MV-4-11 (cell line): ENCODE data around the gene TTC5.
"Not testable (repeated sequence)": the region's sequence is repeated elsewhere in the genome, so short reads cannot be mapped to it uniquely, and the experiment has no call there.

Experiments
- DNase-seq: peaks from one replicate; lab custom pipeline; 2025; lab: John Stamatoyannopoulos, UW

TTC5 gene, protein sequence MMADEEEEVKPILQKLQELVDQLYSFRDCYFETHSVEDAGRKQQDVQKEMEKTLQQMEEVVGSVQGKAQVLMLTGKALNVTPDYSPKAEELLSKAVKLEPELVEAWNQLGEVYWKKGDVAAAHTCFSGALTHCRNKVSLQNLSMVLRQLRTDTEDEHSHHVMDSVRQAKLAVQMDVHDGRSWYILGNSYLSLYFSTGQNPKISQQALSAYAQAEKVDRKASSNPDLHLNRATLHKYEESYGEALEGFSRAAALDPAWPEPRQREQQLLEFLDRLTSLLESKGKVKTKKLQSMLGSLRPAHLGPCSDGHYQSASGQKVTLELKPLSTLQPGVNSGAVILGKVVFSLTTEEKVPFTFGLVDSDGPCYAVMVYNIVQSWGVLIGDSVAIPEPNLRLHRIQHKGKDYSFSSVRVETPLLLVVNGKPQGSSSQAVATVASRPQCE

DNA sequence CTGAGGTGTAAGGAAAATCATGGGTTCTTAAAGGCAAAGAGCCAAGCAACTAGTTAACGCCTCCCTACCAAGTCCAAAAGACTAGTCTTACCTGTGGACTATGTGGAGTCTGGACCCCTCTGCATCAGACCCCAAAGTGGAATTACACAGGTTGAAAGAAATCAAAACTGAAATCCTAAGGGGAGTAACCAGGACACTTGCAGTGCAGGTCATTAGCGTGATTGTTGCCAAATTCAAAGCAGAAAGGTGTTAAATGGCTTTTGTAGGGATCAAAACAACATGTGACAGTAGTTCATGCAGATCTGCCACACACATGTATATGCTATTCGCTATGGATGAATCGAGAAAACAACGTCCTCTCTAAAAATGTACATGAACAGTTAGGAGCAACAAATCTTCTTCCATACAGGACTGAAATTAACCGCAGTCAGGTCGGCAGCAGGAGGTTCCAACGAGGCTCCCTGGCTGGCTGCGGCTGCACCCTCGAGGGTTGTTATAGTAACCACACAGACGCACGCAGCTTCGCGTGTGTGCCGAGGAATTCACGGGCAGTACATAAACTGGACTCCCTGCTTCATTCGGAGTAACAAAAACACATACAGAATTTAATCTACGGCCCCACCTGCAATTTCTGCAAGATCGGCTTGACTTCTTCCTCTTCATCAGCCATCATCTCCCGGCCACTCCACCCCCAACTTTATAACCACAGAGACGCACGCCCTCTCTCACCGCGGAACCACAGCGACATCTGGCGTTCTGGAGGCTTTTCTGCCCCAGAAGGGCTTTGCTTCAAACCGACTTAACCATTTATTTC lies at the start of gene TTC5:
Gene TTC5 (minus strand): TSS at position 687 of the 814 bp plus-strand sequence. CDS start 14 bp downstream, at position 673.
- DNase-seq: peak; percentile 84

DNA sequence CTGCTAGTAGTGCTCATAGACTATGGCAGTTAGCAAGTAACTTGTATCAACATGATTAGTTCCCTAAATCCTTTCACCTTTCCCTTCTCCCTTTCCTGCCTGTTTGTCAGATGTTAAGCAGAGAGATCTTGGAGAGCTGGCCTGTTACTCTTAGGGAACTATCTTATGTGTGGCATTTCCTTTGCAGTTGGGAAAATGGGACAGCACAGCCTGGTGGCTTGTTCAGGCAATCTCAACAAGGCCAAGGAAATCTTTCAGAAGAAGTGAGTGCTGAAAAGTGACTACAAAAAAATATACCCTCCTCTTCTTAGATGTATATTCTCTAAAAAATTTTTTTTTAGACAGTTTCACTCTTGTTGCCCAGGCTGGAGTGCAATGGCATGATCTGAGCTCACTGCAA lies 45.1 kb upstream of the TTC5 start:
- peak; percentile 10 for DNase-seq

DNA sequence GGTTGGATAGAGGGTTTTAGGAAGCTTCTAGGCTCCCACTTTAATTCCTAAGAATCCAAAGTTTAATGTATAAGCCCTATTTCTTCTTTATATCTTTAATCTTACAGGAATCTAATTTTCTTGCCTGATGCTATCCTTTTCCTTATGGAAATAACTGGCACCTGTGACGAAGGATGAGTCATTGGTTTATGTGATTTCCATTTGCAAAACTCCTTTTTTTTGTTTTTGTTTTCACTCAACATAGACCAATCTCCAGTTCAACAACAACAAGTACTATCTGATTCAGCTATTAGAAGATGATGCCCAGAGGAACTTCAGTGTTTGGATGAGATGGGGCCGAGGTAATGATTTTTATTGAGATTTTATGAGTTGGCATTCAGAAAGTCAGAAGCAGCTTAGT lies 44.5 kb upstream of the TTC5 start:
- DNase-seq: no peak

DNA sequence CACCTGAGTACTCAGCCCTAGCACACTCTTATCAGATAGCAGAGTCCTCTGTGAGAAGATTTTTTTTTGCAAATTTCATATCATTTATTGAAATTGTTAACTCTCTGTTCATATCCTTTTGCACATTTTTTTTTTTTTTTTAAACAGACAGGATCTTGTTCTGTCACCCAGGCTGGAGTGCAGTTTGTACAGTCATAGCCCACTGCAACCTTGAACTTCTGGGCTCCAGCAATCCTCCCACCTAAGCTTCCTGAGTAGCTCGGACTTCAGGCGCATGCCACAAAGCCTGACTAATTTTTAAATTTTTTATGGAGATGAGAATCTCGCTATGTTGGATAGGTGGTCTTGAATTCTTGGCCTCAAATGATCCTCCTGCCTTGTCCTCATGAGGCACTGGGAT lies 42.0 kb upstream of the TTC5 start:
- DNase-seq: no peak

DNA sequence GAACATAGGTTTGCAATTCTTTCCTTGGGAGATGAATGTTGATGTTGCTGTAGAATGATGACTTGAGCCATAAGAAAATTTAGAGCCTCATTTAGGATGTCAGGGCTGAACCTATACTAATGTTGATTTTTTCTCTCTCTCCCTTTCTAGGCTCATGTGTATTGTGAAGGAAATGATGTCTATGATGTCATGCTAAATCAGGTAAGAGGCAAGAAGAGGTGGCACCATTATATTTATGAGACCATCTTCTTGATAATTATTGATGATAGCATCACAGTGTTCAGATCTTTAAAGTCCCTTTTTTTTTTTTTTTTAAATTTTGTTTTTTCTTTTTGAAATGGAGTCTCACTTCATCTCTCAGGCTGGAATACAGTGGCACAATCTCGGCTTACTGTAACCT lies 41.0 kb upstream of the TTC5 start:
- no peak for DNase-seq

DNA sequence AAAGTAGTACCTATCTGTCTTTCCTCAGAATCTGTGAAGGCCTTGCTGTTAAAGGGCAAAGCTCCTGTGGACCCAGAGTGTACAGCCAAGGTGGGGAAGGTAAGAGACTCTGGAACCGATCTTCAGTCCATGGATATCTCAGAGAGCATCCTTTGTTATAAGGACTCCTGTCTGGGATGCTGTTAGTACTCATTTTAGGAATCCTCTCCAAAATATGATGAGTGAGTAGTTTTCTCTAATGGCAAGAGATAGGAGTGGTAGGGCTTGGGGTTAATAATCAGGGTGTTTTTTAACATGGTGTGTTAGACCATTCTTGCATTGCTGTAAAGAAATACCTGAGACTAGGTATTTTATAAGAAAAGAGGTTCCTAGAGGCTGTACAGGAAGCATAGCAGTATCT lies 39.6 kb upstream of the TTC5 start:
- DNase-seq: no peak

DNA sequence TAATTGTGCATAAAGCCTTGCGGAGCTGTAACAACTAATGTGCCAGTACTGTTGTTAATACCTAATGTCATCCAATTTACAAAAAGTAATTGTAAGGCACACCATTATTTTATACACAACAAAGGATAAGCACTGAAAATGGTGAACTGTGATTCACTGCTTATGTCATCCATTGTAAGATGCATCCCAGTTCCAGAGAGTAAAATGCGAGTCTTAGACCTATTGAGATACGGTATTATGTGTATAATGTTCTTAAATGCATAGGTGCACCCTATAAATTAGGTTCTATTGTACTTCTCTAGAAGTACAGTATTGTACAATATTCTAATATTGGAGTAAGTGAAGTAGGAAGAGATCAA lies 38.1 kb upstream of the TTC5 start:
- peak; percentile 47 for DNase-seq

DNA sequence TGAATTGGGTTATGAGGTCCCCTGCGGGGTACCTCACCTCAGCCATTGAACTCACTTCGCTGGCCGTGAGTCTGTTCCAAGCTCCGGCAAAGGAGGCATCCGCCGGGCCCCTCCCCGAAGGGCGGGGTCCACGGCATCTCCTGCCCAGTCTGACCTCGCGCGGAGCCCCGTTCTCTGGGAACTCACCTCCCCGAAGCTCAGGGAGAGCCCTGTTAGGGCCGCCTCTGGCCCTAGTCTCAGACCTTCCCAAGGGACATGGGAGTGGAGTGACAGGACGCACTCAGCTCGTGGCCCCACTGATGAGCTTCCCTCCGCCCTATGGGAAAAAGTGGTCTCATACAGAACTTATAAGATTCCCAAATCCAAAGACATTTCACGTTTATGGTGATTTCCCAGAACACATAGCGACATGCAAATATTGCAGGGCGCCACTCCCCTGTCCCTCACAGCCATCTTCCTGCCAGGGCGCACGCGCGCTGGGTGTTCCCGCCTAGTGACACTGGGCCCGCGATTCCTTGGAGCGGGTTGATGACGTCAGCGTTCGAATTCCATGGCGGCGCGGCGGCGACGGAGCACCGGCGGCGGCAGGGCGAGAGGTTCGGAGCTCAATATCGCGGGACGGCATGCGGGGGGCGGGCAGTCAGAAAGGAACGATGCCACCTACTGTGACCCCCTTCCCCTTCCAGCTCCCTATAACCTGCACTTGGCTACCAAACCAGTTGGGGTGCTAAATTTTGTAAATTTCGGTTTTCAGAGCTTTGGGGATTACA lies 37.5 kb upstream of the TTC5 start, which contains the start of gene PARP2:
Gene PARP2 (plus strand): TSS at position 544 of the 770 bp plus-strand sequence. CDS start 7 bp downstream, at position 551.
- peak; percentile 100 for DNase-seq

DNA sequence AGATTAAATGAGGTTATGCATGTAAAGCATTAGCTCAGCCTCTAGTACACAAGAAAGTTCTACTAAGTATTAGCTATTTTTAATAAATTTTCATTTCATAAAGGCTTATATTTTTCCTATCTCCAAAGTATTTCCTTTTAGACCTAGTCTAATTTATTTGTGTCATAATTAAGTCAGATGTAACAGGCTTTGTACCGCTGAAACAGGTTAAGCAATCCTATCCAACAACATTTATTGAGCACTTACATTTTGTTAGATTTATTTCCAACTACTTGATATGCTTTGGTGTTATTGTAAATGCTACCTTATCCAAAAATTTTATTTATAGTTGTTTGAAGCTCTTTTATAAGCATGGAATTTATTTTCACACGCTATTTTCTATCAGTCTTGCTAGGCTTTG lies 35.9 kb upstream of the TTC5 start:
- DNase-seq: no peak

DNA sequence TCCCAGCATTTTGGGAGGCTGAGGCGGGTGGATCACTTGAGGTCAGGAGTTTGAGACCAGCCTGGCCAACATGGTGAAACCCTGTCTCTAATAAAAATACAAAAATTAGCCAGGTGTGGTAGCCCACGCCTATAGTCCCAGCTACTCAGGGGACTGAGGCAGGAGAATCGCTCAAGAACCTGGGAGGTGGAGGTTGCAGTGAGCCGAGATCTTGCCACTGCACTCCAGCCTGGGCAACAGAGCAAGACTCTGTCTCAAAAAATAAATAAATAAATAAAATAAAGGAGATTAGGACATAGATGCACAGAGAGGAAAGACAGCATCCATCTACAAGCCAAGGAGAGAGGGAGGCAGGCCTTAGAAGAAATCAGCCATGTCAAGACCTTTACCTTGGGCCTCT lies 35.3 kb upstream of the TTC5 start:
- DNase-seq: not testable (repeated sequence)

DNA sequence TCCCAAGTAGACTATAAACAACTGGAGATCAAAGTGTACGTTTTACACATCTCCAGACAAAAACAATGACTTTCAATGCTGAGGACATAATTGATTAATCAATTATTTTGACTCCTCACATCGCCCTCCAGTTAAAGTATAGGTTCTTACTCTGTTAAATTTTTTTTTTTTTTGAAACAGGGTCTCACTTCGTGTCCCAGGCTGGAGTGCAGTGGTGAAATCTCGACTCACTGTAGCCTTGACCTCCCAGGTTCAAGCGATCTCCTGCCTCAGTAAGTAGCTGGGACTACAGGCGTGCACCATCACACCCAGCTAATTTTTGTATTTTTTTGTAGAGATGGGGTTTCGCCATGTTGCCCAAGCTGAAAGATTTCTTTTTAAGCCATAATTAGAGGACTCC lies 28.3 kb upstream of the TTC5 start:
- no peak for DNase-seq

DNA sequence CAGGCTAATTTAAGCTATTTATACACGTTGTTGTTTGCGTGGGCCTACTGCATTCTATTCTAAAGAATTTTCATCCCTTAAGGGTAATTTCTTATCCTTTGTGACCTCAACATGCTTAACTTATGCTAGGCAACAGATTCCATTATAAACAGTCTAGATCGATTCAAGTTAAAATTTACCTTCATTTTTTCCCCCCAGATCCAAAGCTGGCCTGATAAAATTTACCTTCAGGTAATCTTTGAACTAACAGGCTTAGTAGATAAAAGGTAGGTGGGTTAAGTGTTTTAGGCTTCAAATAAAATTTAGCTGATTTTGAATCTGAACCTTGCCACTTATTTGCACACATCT lies 27.7 kb upstream of the TTC5 start:
- no peak for DNase-seq

DNA sequence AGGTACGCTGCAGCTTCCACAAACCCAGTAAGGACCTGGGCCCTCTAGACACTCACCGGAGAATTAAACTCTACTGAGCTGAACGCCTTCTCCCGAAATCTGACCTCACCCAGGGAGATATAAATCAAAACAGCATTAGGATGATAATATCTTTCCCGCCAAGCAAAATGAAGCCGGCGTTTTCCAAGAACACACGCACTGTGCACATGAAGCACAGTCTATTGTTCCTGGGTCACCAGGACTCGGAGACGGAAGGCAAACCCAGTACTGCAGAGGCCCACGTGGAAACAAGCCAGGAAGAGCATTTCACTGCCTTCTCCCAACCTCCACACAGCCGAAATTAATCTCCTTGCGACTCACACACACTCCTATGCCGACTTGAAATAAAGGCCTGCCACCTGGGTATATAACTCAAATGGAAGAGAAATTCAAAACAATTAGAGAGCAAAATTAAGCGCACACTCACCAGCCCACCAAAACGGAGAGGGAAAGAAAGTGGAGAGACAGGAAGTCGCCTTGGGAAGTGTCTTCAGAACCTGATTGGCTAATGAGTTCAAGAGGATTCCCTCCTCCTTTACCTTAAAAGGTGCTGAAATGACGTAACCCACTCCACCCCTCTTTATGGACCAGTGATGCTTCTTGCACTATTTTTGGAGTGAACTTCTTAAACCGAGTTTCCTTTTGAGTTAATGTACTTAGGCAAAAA lies 27.2 kb upstream of the TTC5 start, which contains the start of gene CCNB1IP1:
Gene CCNB1IP1 (minus strand): TSS at position 492 of the 706 bp plus-strand sequence. CDS start 16,756 bp downstream, outside the sequence.
- DNase-seq: peak; percentile 95

DNA sequence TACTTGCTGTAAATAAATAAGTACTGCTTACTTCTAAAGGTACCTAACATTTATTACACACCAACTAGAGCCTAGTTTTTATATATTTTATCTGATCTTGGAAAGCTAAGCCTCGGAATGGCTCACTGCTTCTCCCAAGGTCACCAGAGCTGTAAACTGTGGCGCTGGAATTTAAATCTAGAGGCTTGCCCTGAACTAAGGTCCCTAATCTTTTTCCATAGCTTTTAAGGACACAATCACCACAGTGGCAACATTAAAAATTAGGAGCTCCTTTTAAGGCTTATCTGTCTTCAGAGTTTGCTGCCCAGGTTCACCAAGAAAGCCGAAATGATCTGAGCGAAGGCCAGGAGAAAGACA lies 26.7 kb upstream of the TTC5 start:
- no peak for DNase-seq

DNA sequence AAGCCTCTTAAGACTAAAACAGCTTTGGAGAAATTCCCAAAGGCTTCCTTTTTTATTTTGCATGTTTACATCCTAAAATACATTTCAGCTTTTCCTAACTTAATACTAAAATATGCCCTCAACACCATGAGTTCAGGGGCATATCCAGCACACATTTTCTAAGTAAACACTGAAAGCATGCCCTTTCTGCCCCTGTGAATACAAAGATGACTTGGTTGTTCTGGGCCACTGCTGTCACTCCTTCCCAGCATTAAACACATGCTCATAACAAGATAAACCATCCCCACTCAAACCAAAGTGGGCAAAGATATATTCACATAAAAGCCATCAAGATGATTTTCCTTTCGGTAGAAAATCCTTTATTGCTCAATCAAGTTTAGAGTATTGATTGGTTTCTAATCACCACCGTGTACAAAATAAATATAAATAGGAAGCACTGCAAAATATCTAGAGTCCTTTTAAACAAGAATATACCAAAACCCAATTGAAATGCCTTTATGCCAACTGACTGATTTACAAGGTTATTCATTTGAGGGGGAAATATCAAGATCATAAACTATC lies 25.4 kb upstream of the TTC5 start:
- DNase-seq: no peak

DNA sequence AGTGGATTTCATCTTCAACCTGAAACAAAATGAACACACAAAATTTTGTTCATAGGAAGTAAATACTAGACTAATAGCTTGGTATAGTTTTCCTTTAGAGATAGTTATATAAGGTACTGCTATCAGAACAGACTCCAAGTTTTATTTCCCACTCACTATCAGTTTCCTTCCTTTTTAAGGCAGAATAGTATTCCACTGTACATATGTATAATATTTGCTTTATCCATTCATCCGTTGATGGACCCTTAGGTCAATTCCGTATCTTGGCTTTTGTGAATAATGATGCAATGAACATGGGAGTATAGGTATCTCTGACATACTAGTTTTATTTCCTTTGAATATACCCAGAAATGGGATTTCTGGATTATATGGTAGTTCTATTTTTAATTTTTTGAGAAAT lies 23.6 kb upstream of the TTC5 start:
- DNase-seq: no peak

DNA sequence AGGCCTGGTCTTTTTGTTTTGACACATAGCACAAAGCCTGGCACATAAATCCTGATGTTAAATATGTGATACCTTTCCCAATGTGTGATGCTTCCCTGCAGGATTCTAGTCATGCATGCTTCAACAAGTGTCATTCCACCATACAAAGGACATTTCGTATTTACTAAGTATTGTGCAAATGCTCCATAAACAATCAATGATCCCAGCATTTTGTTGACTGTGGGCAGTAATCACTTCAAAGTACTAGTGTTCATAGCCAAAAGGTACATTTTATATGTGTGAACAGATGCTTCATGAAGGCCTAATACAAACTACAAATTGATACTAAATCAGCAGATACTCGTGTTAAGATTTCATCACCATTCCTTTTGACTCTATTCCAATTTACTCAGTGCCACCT lies 23.0 kb upstream of the TTC5 start:
- DNase-seq: no peak

DNA sequence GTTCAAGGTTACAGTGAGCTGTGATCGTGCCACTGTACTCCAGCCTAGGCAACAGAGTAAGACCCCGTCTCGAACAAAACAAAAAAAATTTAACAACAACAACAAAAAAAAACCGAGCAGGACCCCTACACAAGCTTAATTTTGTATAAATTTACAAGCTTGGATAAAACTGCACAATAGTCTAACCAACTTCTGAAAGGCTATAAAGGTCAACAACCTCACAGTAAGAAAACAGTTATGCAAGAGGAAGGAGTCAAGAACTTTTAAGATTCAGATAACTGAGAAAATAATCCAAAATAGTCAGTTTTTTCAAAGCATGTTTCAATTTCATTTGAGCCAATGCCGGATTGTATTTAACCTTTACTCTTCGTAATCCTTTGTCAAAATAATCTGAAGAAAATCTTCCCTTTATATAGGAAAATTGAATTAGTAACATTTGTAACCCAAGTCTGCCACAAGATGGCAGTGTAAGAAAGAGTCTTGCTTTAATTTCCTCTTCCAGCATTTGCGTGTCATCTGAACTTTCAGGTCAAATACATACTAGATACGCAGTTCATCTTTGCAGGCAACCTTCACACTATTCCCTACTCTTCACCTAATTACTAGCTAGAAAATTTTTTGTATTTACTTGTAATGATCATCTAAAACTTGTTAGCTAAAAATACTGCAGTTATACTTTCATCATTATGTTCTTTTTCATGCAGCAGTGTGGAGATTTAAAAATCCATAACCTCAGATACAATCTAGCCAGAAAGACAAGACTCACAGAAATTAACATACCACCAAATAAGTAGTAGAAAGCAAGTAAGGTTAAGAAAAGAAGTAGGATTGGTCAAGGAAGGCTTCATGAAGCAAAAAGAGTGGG lies 21.5 kb upstream of the TTC5 start:
- DNase-seq: peak; percentile 57

DNA sequence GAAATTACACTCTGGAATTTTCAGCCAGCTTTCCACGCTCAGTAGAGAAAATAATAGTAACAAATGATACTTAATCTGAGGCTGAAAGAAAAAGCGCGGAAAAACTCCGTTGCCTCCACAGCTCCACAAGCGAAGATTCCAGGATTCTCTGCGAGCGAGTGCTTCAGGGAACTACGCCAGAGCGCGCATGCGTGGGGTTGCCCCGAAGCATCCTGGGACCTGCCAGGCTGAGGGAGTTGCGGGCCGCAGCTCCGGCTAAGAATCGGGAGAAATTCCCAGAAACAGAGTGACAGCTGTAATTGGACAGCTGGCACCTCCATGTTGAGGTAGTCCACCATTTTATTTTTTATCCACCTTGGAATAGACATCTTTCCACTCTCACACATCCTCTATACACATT lies 12.0 kb upstream of the TTC5 start:
- no peak for DNase-seq

DNA sequence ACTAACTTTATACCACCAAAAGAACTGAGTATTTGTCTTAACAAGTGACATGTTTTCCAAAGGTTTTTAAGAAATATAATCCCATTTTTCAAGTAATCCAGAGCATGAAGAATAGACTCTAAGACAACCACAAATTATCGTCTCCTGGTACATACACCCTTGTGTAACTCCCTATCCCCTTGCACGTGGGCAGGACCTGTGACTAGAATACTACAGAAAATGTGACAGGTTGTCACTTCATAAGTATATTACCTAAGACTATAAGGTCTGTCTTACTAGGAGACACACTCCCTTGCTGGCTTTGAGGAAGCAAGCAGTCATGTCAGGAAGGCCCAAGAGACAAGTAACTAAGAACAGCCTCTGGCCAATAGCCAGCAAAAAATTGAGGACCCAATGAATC lies 8.3 kb upstream of the TTC5 start:
- DNase-seq: no peak

DNA sequence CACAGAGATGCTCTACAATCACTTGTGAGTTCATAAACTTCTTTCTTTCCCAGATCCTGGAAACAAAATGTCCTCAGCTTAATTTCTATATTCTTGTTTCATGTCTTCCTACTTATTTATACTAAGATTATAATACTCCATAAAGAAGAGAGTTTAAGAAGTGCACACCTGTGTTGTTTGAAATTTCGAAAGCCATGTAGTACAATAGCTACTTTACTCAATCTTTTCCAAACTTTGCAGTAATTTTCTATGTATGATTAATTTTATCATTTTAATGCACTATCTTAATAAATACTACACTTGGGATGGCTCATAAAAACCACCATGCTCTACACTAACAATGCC lies 300 bp upstream of the TTC5 start:
- no peak for DNase-seq
